ENCODE data around the gene SYT11. TPM values are rescaled to one million over a fixed set of nuclear protein-coding genes. Genes with fewer than 3 reads are reported as not detected.

SYT11 gene
- polyA plus RNA-seq, 12 donors: 13.6 to 133 (median 16.9) TPM

Other genes with a start within 250 kb of the SYT11 start
- gene MSTO1, start 249.3 kb upstream of the SYT11 start, polyA plus RNA-seq (ENCODE audit: insufficient read length in 12 of 12): 10 to 100 TPM in 11 of 12 donors, not detected in 1; 25.1 to 50.8 (median 33.4) TPM
- gene YY1AP1, start 170.8 kb upstream of the SYT11 start, polyA plus RNA-seq (ENCODE audit: insufficient read length in 12 of 12): 10 to 100 TPM in 11 of 12 donors, not detected in 1; 31.3 to 86.6 (median 54.6) TPM
- gene DAP3, start 170.5 kb upstream of the SYT11 start, polyA plus RNA-seq (ENCODE audit: insufficient read length in 12 of 12): 100 to 1,000 TPM in 11 of 12 donors, not detected in 1; 121 to 176 (median 141) TPM
- 10 to 100 TPM in 11 of 12 donors, not detected in 1; 25.0 to 47.3 (median 33.2) TPM for gene GON4L, start 2.4 kb upstream of the SYT11 start, polyA plus RNA-seq (ENCODE audit: insufficient read length in 12 of 12)
- gene RIT1, start 51.8 kb downstream of the SYT11 start, polyA plus RNA-seq (ENCODE audit: insufficient read length in 12 of 12): 10 to 100 TPM in 11 of 12 donors, not detected in 1; 17.7 to 33.4 (median 28.7) TPM
- gene KHDC4, start 74.8 kb downstream of the SYT11 start, polyA plus RNA-seq (ENCODE audit: insufficient read length in 12 of 12): 10 to 100 TPM in 11 of 12 donors, not detected in 1; 25.3 to 71.3 (median 37.7) TPM
- gene RXFP4, start 82.1 kb downstream of the SYT11 start, polyA plus RNA-seq (ENCODE audit: insufficient read length in 12 of 12): under 1 TPM in 7 of 12 donors, not detected in 5; 0.12 to 0.62 (median 0.20) TPM
- 100 to 1,000 TPM; 119 to 396 (median 157) TPM for gene ARHGEF2, start 119.0 kb downstream of the SYT11 start, polyA plus RNA-seq (ENCODE audit: insufficient read length in 12 of 12)
- 100 to 1,000 TPM in 11 of 12 donors, not detected in 1; 209 to 317 (median 230) TPM for gene SSR2, start 161.4 kb downstream of the SYT11 start, polyA plus RNA-seq (ENCODE audit: insufficient read length in 12 of 12)
- gene UBQLN4, start 194.2 kb downstream of the SYT11 start, polyA plus RNA-seq (ENCODE audit: insufficient read length in 12 of 12): 10 to 100 TPM in 11 of 12 donors, not detected in 1; 40.2 to 55.3 (median 47.1) TPM
- gene LAMTOR2, start 195.2 kb downstream of the SYT11 start, polyA plus RNA-seq (ENCODE audit: insufficient read length in 12 of 12): 10 to 100 TPM in 11 of 12 donors, not detected in 1; 33.6 to 81.4 (median 36.4) TPM
- gene RAB25, start 201.6 kb downstream of the SYT11 start, polyA plus RNA-seq (ENCODE audit: insufficient read length in 12 of 12): 10 to 100 TPM in 3 of 12 donors, 1 to 10 TPM in 1, under 1 TPM in 7, not detected in 1; 0.18 to 39.5 (median 0.65) TPM
- 100 to 1,000 TPM in 1 of 12 donors, 10 to 100 TPM in 11; 17.0 to 113 (median 23.9) TPM for gene MEX3A, start 222.9 kb downstream of the SYT11 start, polyA plus RNA-seq (ENCODE audit: insufficient read length in 12 of 12)